Large intestine (tissue), 3 donors: Measurements from ENCODE around the gene RNF115. TPM values are rescaled to one million over a fixed set of nuclear protein-coding genes. Genes with fewer than 3 reads are reported as not detected.

ENCODE experiments used
- DNase-seq, 2 donors: peaks; one replicate each; pipeline versions ENCODE4 v3.0.0 to v3.0.0-alpha.2; 2013
- H3K27ac ChIP-seq: one replicate; pipeline ENCODE4 v1.5.1; 2013; ENCODE audit warnings: low read length
- H3K27me3 ChIP-seq: 2 replicates; pipeline ENCODE4 v1.6.1; 2013; ENCODE audit warnings: low read length; ENCODE audit not compliant: control insufficient read depth, insufficient read depth
- H3K36me3 ChIP-seq: 2 replicates; pipeline ENCODE4 v1.6.1; 2013; ENCODE audit warnings: low read length; ENCODE audit not compliant: control insufficient read depth, insufficient read depth
- H3K4me1 ChIP-seq: one replicate; pipeline ENCODE4 v1.6.1; 2013; ENCODE audit warnings: low read length; ENCODE audit not compliant: control insufficient read depth, insufficient read depth
- H3K4me3 ChIP-seq: one replicate; pipeline ENCODE4 v1.5.1; 2013; ENCODE audit warnings: low read length
- H3K9me3 ChIP-seq: one replicate; pipeline ENCODE4 v1.6.1; 2013; ENCODE audit warnings: mild to moderate bottlenecking, low read depth, low read length, moderate library complexity; ENCODE audit not compliant: control insufficient read depth
- WGBS: methylation state at CpG from one replicate; pipeline ENCODE4 v1.1.5; 2013; ENCODE audit warnings: low lambda C conversion rate; ENCODE audit not compliant: insufficient coverage; 5-methylcytosine and 5-hydroxymethylcytosine counted together
- polyA plus RNA-seq: library from polyadenylated mRNA; unstranded; fragments of 120-200 nt; gene quantifications from one replicate; pipeline ENCODE4 v1.2.1, GENCODE V29; 2013

RNF115 gene
- polyA plus RNA-seq, 1 donor: 14.7 TPM

- no peaks in the 10 kb centered on the region for H3K27me3 ChIP-seq
- peak overlapping the region; percentile 42 for H3K4me3 ChIP-seq
- no CpG with 5 or more reads among the region's 2 CpGs for WGBS
- no peaks in the 10 kb centered on the region for H3K36me3 ChIP-seq
- peak; percentile 34 to 61 for DNase-seq
- peak overlapping the region; percentile 91 for H3K27ac ChIP-seq
- H3K4me1 ChIP-seq: peaks cover 34% of the 10 kb centered on the region
- no peaks in the 10 kb centered on the region for H3K9me3 ChIP-seq
Observed at GRCh38 chr1:145706086-145706664, 117.7 kb downstream of the RNF115 start.

DNA sequence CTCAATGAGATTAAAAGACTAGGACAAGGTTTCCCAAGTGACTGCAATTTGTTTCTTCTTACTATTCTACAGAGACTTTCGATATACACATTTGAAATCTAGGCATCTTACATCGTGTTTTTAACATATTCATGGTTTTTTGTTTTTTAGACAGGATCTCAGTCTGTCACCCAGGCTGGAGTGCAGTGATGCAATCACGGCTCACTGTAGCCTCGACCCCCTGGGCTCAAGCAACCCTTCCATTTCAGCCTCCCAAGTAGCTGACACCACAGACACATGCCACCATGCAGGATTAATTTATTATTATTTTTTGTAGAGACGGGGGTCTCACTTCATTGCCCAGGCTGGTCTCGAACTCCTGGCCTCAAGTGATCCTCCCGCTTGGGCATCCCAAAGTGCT is 118.3 kb downstream of the RNF115 start:
- WGBS: 88% methylated on average over 3 of the region's 7 CpGs
- no peaks in the 10 kb centered on the region for H3K27me3 ChIP-seq
- no peaks in the 10 kb centered on the region for H3K9me3 ChIP-seq
- DNase-seq: no peak
- H3K36me3 ChIP-seq: no peaks in the 10 kb centered on the region
- no peak overlapping the region for H3K27ac ChIP-seq
- H3K4me1 ChIP-seq: peaks cover 29% of the 10 kb centered on the region
- H3K4me3 ChIP-seq: no peak overlapping the region

DNA sequence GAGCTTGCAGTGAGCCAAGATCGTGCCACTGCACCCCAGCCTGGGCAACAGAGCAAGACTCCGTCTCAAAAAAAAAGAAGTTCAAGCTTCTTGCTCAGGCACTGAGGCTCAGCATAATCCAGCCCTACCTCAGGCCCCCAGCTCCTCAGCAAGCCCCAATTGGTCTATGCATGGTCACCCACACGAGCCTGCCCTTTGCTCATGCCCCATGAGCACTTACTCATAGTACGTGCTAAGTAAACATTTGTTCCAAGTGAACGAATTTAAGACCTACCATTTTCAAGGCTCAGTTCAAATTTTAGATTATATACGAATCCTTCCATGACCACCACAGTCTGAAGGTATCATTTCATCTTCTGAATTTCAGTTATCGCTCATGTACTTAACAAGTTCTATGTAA is 121.1 kb downstream of the RNF115 start:
- H3K4me3 ChIP-seq: no peak overlapping the region
- peaks cover 16% of the 10 kb centered on the region for H3K4me1 ChIP-seq
- WGBS: no CpG with 5 or more reads among the region's 7 CpGs
- H3K36me3 ChIP-seq: no peaks in the 10 kb centered on the region
- H3K9me3 ChIP-seq: no peaks in the 10 kb centered on the region
- H3K27me3 ChIP-seq: no peaks in the 10 kb centered on the region
- DNase-seq: no peak
- H3K27ac ChIP-seq: no peak overlapping the region

DNA sequence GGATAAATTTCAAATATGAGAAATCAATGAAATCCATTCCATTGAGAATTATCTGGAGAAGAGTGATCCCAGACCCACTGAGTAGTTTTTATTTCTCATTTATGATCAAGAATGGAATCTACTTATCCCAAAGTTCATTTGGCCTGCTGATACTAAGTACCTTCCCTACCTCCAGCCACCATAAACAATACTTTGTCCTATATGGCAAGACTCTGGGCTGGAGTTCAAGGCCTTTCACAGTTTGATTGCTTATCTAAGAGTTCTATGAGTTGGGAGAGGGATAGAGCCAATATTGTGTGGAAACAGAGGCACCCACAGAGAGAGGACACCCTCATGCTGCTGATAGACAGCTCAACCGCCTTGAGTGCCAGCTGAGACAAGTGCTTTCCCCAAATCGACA is 121.8 kb downstream of the RNF115 start:
- Histone ChIP-seq H3K27ac (no peak overlapping the region), H3K9me3 (no peaks in the 10 kb centered on the region), H3K4me3 (no peak overlapping the region), H3K27me3 (no peaks in the 10 kb centered on the region), H3K36me3 (no peaks in the 10 kb centered on the region), H3K4me1 (peaks cover 10% of the 10 kb centered on the region)
- no peak for DNase-seq
- 80% methylated on average over 2 of the region's 2 CpGs for WGBS

DNA sequence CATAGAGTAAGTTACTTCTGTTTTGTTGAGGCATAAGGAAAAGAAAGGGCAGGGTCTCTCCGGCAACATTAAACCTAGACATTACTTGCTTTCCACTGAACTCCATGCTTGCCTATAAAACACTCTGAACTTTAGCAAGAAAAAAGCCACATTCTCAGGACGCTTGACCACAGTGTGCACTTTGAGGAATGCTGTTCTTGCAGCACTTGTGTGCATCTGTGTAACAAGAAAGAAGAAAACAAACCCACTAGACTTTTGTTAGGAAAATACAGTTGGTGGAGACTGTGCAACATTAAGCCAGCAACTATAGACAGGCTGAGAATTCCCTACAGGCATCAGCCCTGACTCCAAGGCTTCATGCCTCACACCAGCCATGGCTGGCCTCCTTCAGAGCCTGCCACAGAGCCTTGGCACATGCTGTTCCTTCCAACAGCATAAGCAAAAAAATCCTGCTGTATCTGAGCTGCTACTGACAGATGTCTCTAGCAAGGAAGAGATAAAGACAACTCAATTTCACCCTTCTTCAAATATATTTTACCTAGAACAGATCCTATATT is 122.5 kb downstream of the RNF115 start:
- Histone ChIP-seq H3K27me3 (no peaks in the 10 kb centered on the region), H3K27ac (no peak overlapping the region), H3K36me3 (no peaks in the 10 kb centered on the region), H3K4me1 (peaks cover 4% of the 10 kb centered on the region), H3K9me3 (no peaks in the 10 kb centered on the region), H3K4me3 (no peak overlapping the region)
- WGBS: no CpG with 5 or more reads among the region's 2 CpGs
- no peak for DNase-seq

- Histone ChIP-seq H3K36me3 (peaks cover 3% of the 10 kb centered on the region), H3K4me3 (no peak overlapping the region), H3K27me3 (no peaks in the 10 kb centered on the region), H3K27ac (no peak overlapping the region), H3K9me3 (no peaks in the 10 kb centered on the region), H3K4me1 (no peaks in the 10 kb centered on the region)
- WGBS: no CpG with 5 or more reads among the region's 3 CpGs
- DNase-seq: no peak
Observed at GRCh38 chr1:145696630-145696960, 127.3 kb downstream of the RNF115 start.

GRCh38 chr1:145695821-145696629 is 127.9 kb downstream of the RNF115 start:
- H3K9me3 ChIP-seq: no peaks in the 10 kb centered on the region
- no peaks in the 10 kb centered on the region for H3K27me3 ChIP-seq
- no peak for DNase-seq
- 100% methylated on average over 1 of the region's 5 CpGs for WGBS
- peaks cover 3% of the 10 kb centered on the region for H3K36me3 ChIP-seq
- no peak overlapping the region for H3K27ac ChIP-seq
- H3K4me1 ChIP-seq: peaks cover 1% of the 10 kb centered on the region
- H3K4me3 ChIP-seq: no peak overlapping the region

- WGBS: 87% methylated on average over 3 of the region's 11 CpGs
- DNase-seq: no peak
- peaks cover 11% of the 10 kb centered on the region for H3K4me1 ChIP-seq
Observed at GRCh38 chr1:145692785-145693443, 131.0 kb downstream of the RNF115 start.

GRCh38 chr1:145690587-145691558 is 133.0 kb downstream of the RNF115 start:
- Histone ChIP-seq H3K9me3 (no peaks in the 10 kb centered on the region), H3K4me1 (peaks cover 11% of the 10 kb centered on the region), H3K4me3 (no peak overlapping the region), H3K27me3 (no peaks in the 10 kb centered on the region), H3K27ac (no peak overlapping the region), H3K36me3 (peaks cover 10% of the 10 kb centered on the region)
- WGBS: no CpG with 5 or more reads among the region's 5 CpGs
- peak in 1 of 2 donors; percentile 77 for DNase-seq

More at GRCh38 chr1:145692785-145693443, 131.0 kb downstream of the RNF115 start:
- H3K9me3 ChIP-seq: no peaks in the 10 kb centered on the region
- no peak overlapping the region for H3K4me3 ChIP-seq
- peaks cover 3% of the 10 kb centered on the region for H3K36me3 ChIP-seq
- no peak overlapping the region for H3K27ac ChIP-seq
- H3K27me3 ChIP-seq: no peaks in the 10 kb centered on the region
